GM19467 (cell line): ENCODE measurements around the gene RIMS4.

Experiments used
- ATAC-seq: cut with Tn5 transposase; IDR thresholded peaks from one replicate; pipeline ENCODE4 v1.9.1; 2021; ENCODE audit warnings: mild to moderate bottlenecking, moderate library complexity; ENCODE audit not compliant: unreplicated experiment

The RIMS4 gene

GRCh38 chr20:44723798-44724362 lies 86.5 kb downstream of the RIMS4 start:
- no peak for ATAC-seq

GRCh38 chr20:44723391-44723790 lies 87.0 kb downstream of the RIMS4 start:
- ATAC-seq: no peak

- ATAC-seq: no peak
Measured at GRCh38 chr20:44722990-44723389, 87.4 kb downstream of the RIMS4 start.

- ATAC-seq: no peak
Measured at GRCh38 chr20:44721785-44722054, 88.6 kb downstream of the RIMS4 start.

- no peak for ATAC-seq
Measured at GRCh38 chr20:44720997-44721784, 89.2 kb downstream of the RIMS4 start.

GRCh38 chr20:44720621-44720996 lies 89.7 kb downstream of the RIMS4 start:
- no peak for ATAC-seq

GRCh38 chr20:44719841-44720240 lies 90.5 kb downstream of the RIMS4 start:
- ATAC-seq: no peak

GRCh38 chr20:44717986-44718385 lies 92.4 kb downstream of the RIMS4 start:
- no peak for ATAC-seq

GRCh38 chr20:44716309-44717106 lies 93.8 kb downstream of the RIMS4 start:
- ATAC-seq: no peak

- no peak for ATAC-seq
Measured at GRCh38 chr20:44715499-44716308, 94.6 kb downstream of the RIMS4 start.

GRCh38 chr20:44714701-44715498 lies 95.4 kb downstream of the RIMS4 start, which contains the start of gene CCN5:
CCN5 (plus strand) TSS chr20:44715369; CDS start chr20:44715391, 22 bp downstream.
- no peak for ATAC-seq

- no peak for ATAC-seq
Measured at GRCh38 chr20:44714102-44714700, 96.1 kb downstream of the RIMS4 start.

- ATAC-seq: no peak
Measured at GRCh38 chr20:44711237-44711636, 99.1 kb downstream of the RIMS4 start.

GRCh38 chr20:44709797-44710196 lies 100.5 kb downstream of the RIMS4 start:
- no peak for ATAC-seq

GRCh38 chr20:44709380-44709779 lies 101.0 kb downstream of the RIMS4 start:
- ATAC-seq: no peak

GRCh38 chr20:44707018-44707579 lies 103.2 kb downstream of the RIMS4 start:
- ATAC-seq: no peak

- no peak for ATAC-seq
Measured at GRCh38 chr20:44706301-44707017, 103.9 kb downstream of the RIMS4 start.

GRCh38 chr20:44705364-44706094 lies 104.8 kb downstream of the RIMS4 start:
- ATAC-seq: no peak
